Progenitor cell of endocrine pancreas (in vitro differentiated cells): ENCODE data around the gene GARS1. TPM values are rescaled to one million over a fixed set of nuclear protein-coding genes. Genes with fewer than 3 reads are reported as not detected.

ENCODE experiments used
- DNase-seq: peaks from one replicate; pipeline ENCODE4 v3.0.0; 2021; ENCODE audit warnings: low spot score; ENCODE audit not compliant: unreplicated experiment
- H3K27ac Mint-ChIP-seq: 2 replicates; pipeline ENCODE4 v1.8.0; 2021; ENCODE audit warnings: mild to moderate bottlenecking, moderate library complexity, mixed read lengths
- H3K27me3 Mint-ChIP-seq: 2 replicates; pipeline ENCODE4 v1.8.0; 2021; ENCODE audit warnings: mixed read lengths
- H3K36me3 Mint-ChIP-seq: 2 replicates; pipeline ENCODE4 v1.8.0; 2022; ENCODE audit warnings: mixed read lengths; ENCODE audit not compliant: insufficient read depth
- H3K4me1 Mint-ChIP-seq: 2 replicates; pipeline ENCODE4 v1.8.0; 2021; ENCODE audit warnings: low read depth, mixed read lengths
- H3K4me3 Mint-ChIP-seq: 2 replicates; pipeline ENCODE4 v1.8.0; 2021; ENCODE audit warnings: low read depth, mild to moderate bottlenecking, moderate library complexity, mixed read lengths
- H3K9me3 Mint-ChIP-seq: 2 replicates; pipeline ENCODE4 v1.8.0; 2021; ENCODE audit warnings: low read depth, mixed read lengths
- CTCF ChIP-seq: fragments of 200-600 bp; sonication (generic); IDR thresholded peaks from one replicate; pipeline ENCODE4 v1.5.0; 2021; ENCODE audit warnings: antibody characterized with exemption, mild to moderate bottlenecking; ENCODE audit not compliant: unreplicated experiment
- total RNA-seq: library from RNA; stranded (reverse); gene quantifications from 2 replicates; pipeline ENCODE4 v1.2.1, GENCODE V29; 2021

The GARS1 gene
- total RNA-seq, 1 donor from 2014 or later, result 117 TPM

GRCh38 chr7:30646154-30646553 lies 51.5 kb downstream of the GARS1 start:
- no peaks in the 10 kb centered on the region for H3K27me3 Mint-ChIP-seq
- peaks cover 9% of the 10 kb centered on the region for H3K4me1 Mint-ChIP-seq
- H3K9me3 Mint-ChIP-seq, result no peaks in the 10 kb centered on the region
- TF ChIP-seq CTCF, result no peak
- peaks cover 14% of the 10 kb centered on the region for H3K36me3 Mint-ChIP-seq
- no peak for DNase-seq
- no peak overlapping the region for H3K4me3 Mint-ChIP-seq
- no peak overlapping the region for H3K27ac Mint-ChIP-seq

- Mint-ChIP-seq H3K4me3 (no peak overlapping the region), H3K27me3 (no peaks in the 10 kb centered on the region), H3K27ac (no peak overlapping the region), H3K9me3 (no peaks in the 10 kb centered on the region), H3K4me1 (peaks cover 9% of the 10 kb centered on the region), H3K36me3 (peaks cover 14% of the 10 kb centered on the region)
- DNase-seq, result no peak
- no peak for TF ChIP-seq CTCF
Observed at GRCh38 chr7:30647589-30648364, 53.1 kb downstream of the GARS1 start.

- Mint-ChIP-seq H3K27me3 (no peaks in the 10 kb centered on the region), H3K27ac (no peak overlapping the region)
- DNase-seq, result no peak
Observed at GRCh38 chr7:30648744-30649540, 54.3 kb downstream of the GARS1 start.

GRCh38 chr7:30649717-30650420 lies 55.2 kb downstream of the GARS1 start:
- no peak overlapping the region for H3K4me3 Mint-ChIP-seq
- DNase-seq, result no peak
- no peaks in the 10 kb centered on the region for H3K9me3 Mint-ChIP-seq
- peaks cover 11% of the 10 kb centered on the region for H3K36me3 Mint-ChIP-seq
- H3K27ac Mint-ChIP-seq, result no peak overlapping the region
- H3K27me3 Mint-ChIP-seq, result no peaks in the 10 kb centered on the region
- no peaks in the 10 kb centered on the region for H3K4me1 Mint-ChIP-seq
- no peak for TF ChIP-seq CTCF

More at GRCh38 chr7:30648744-30649540, 54.3 kb downstream of the GARS1 start:
- Mint-ChIP-seq H3K9me3 (no peaks in the 10 kb centered on the region), H3K36me3 (peaks cover 11% of the 10 kb centered on the region), H3K4me3 (no peak overlapping the region), H3K4me1 (peaks cover 4% of the 10 kb centered on the region)
- no peak for TF ChIP-seq CTCF

GRCh38 chr7:30650421-30650808 lies 55.7 kb downstream of the GARS1 start:
- Mint-ChIP-seq H3K9me3 (no peaks in the 10 kb centered on the region), H3K27me3 (no peaks in the 10 kb centered on the region), H3K4me3 (no peak overlapping the region), H3K36me3 (peaks cover 9% of the 10 kb centered on the region), H3K27ac (no peak overlapping the region), H3K4me1 (no peaks in the 10 kb centered on the region)
- TF ChIP-seq CTCF, result no peak
- no peak for DNase-seq
